ENCODE data around the gene HAUS5.

- TF ChIP-seq GLIS3 (CRISPR knock-in tag; IDR thresholded peaks at IDR 0.05), result no peak
- no peak for TF ChIP-seq CSRNP3 (CRISPR knock-in tag; IDR thresholded peaks at IDR 0.05)
- TF ChIP-seq PATZ1 (CRISPR knock-in tag; IDR thresholded peaks at IDR 0.05; ENCODE audit: borderline replicate concordance), result no peak
- no peak for TF ChIP-seq ARNTL (CRISPR knock-in tag; IDR thresholded peaks at IDR 0.05; ENCODE audit: borderline replicate concordance, low read depth)
- no peak for TF ChIP-seq ISL1 (CRISPR knock-in tag; IDR thresholded peaks at IDR 0.05)
- TF ChIP-seq ZFP30 (CRISPR knock-in tag; IDR thresholded peaks at IDR 0.05), result no peak
- TF ChIP-seq, protein P1, sequence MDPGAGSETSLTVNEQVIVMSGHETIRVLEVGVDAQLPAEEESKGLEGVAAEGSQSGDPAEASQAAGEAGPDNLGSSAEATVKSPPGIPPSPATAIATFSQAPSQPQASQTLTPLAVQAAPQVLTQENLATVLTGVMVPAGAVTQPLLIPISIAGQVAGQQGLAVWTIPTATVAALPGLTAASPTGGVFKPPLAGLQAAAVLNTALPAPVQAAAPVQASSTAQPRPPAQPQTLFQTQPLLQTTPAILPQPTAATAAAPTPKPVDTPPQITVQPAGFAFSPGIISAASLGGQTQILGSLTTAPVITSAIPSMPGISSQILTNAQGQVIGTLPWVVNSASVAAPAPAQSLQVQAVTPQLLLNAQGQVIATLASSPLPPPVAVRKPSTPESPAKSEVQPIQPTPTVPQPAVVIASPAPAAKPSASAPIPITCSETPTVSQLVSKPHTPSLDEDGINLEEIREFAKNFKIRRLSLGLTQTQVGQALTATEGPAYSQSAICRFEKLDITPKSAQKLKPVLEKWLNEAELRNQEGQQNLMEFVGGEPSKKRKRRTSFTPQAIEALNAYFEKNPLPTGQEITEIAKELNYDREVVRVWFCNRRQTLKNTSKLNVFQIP (CRISPR knock-in tag; IDR thresholded peaks at IDR 0.05; ENCODE audit: borderline replicate concordance, low read depth), result no peak
- TF ChIP-seq ZNF70 (CRISPR knock-in tag; IDR thresholded peaks at IDR 0.05), result no peak
- TF ChIP-seq, protein P2, sequence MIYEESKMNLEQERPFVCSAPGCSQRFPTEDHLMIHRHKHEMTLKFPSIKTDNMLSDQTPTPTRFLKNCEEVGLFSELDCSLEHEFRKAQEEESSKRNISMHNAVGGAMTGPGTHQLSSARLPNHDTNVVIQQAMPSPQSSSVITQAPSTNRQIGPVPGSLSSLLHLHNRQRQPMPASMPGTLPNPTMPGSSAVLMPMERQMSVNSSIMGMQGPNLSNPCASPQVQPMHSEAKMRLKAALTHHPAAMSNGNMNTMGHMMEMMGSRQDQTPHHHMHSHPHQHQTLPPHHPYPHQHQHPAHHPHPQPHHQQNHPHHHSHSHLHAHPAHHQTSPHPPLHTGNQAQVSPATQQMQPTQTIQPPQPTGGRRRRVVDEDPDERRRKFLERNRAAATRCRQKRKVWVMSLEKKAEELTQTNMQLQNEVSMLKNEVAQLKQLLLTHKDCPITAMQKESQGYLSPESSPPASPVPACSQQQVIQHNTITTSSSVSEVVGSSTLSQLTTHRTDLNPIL (CRISPR knock-in tag; IDR thresholded peaks at IDR 0.05; ENCODE audit: low read depth), result no peak
- TF ChIP-seq PPARA (CRISPR knock-in tag; IDR thresholded peaks at IDR 0.05; ENCODE audit: borderline replicate concordance), result no peak
- no peak for TF ChIP-seq TSHZ2 (CRISPR knock-in tag; IDR thresholded peaks at IDR 0.05)
- TF ChIP-seq ZNF8 (CRISPR knock-in tag; IDR thresholded peaks at IDR 0.05), result no peak
- TF ChIP-seq ZFP3 (CRISPR knock-in tag; IDR thresholded peaks at IDR 0.05), result no peak
Observed at GRCh38 chr19:35636651-35637050, 24.1 kb downstream of the HAUS5 start.

Data from SK-N-SH treated with all-trans-retinoic acid at 6 μM for 48 hours (cell line).